HEK293T (cell line): ENCODE data around the gene MAN1C1.
A peak's percentile ranks its signal among the peaks of the same experiment; 100 is the strongest.

Experiments used
- CTCF ChIA-PET: fragments of 350-600 bp; formaldehyde crosslinking; extraction: SDS; loops from one replicate; lab custom pipeline; 2021; ENCODE audit warnings: antibody characterized with exemption, inconsistent platforms; lab: Yijun Ruan, JAX
- POLR2A ChIA-PET: fragments of 350-600 bp; formaldehyde crosslinking; extraction: SDS; loops from one replicate; lab custom pipeline; 2020; ENCODE audit warnings: antibody characterized with exemption, inconsistent platforms; lab: Yijun Ruan, JAX
- DNase-seq: peaks from one replicate; pipeline ENCODE4 v3.0.0; 2012; ENCODE audit warnings: mixed read lengths; ENCODE audit errors: extremely low spot score
- ARNT ChIP-seq: fragments of 450-650 bp; IDR thresholded peaks from 2 replicates; pipeline ENCODE4 v1.6.1; 2017; ENCODE audit warnings: mild to moderate bottlenecking
- BHLHE40 ChIP-seq: fragments of 450-650 bp; IDR thresholded peaks from 2 replicates; pipeline ENCODE4 v1.6.1; 2016; ENCODE audit warnings: mild to moderate bottlenecking, moderate library complexity, borderline replicate concordance
- CTBP1 ChIP-seq: fragments of 450-650 bp; IDR thresholded peaks from 2 replicates; pipeline ENCODE4 v1.6.1; 2016; ENCODE audit warnings: borderline replicate concordance
- ELF4 ChIP-seq: fragments of 450-650 bp; IDR thresholded peaks from 2 replicates; pipeline ENCODE4 v1.6.1; 2017; ENCODE audit warnings: antibody characterized with exemption
- FOXA1 ChIP-seq: fragments of 450-650 bp; IDR thresholded peaks from 2 replicates; pipeline ENCODE4 v1.6.1; 2016; ENCODE audit warnings: mild to moderate bottlenecking
- FOXK2 ChIP-seq: fragments of 450-650 bp; IDR thresholded peaks from 2 replicates; pipeline ENCODE4 v1.6.1; 2016; ENCODE audit warnings: mild to moderate bottlenecking
- FOXM1 ChIP-seq: fragments of 450-650 bp; IDR thresholded peaks from 2 replicates; pipeline ENCODE4 v1.6.1; 2017; ENCODE audit warnings: mild to moderate bottlenecking, borderline replicate concordance
- HDGF ChIP-seq: fragments of 450-650 bp; IDR thresholded peaks from 2 replicates; pipeline ENCODE4 v1.6.1; 2017; ENCODE audit warnings: antibody characterized with exemption, borderline replicate concordance
- L3MBTL2 ChIP-seq: fragments of 450-650 bp; conservative IDR thresholded peaks from 2 replicates; pipeline ENCODE4 v1.6.1; 2016; ENCODE audit warnings: mild to moderate bottlenecking
- LEF1 ChIP-seq: fragments of 450-650 bp; IDR thresholded peaks from 2 replicates; pipeline ENCODE4 v1.6.1; 2017; ENCODE audit warnings: mild to moderate bottlenecking, borderline replicate concordance
- NFRKB ChIP-seq: fragments of 450-650 bp; IDR thresholded peaks from 2 replicates; pipeline ENCODE4 v1.6.1; 2016; ENCODE audit warnings: mild to moderate bottlenecking, moderate library complexity
- PKNOX1 ChIP-seq: fragments of 450-650 bp; IDR thresholded peaks from 2 replicates; pipeline ENCODE4 v1.6.1; 2016
- SP1 ChIP-seq: fragments of 450-650 bp; IDR thresholded peaks from 2 replicates; pipeline ENCODE4 v1.6.1; 2017
- SUZ12 ChIP-seq: fragments of 450-650 bp; IDR thresholded peaks from 2 replicates; pipeline ENCODE4 v1.6.1; 2016; ENCODE audit warnings: mild to moderate bottlenecking
- TARDBP ChIP-seq: fragments of 450-650 bp; IDR thresholded peaks from 2 replicates; pipeline ENCODE4 v1.6.1; 2016
- ZNF384 ChIP-seq: fragments of 450-650 bp; IDR thresholded peaks from 2 replicates; pipeline ENCODE4 v1.6.1; 2016

MAN1C1 gene

DNA sequence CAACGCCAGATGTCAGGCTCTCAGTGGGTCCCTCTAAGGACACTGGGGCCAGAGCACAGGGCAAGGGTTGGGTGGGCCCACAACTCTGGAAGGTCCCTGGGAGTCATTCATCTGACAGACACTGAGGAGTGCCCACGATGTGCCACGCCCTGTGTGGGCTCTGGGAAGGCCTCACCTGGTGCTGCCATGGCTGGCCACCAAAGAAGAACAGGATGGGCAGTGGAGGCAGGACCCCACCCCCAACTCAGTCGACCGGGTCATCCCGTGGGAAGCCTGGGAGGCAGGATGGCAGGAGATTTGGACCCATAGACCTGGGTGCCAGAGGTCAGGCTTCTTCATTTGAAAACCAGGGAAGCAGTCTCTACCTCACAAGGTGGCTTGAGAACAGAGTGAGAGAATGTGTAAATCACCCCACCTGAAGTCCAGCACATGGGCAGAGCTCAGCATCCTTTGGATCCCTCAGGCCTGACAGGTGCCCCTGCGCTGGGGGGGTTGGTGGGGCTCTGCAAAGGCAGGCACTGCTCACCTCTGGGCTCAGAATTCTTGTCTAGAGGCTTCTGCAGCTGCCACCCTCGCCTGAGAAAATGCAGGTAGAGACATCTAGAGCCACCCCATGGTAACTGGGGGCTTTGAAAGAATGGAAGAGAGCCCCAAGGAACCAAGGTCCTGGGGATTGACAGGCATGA, 182.2 kb downstream of the MAN1C1 start:
- TF ChIP-seq SUZ12 (no peak), ARNT (no peak), FOXA1 (no peak)
- ChIA-PET POLR2A (interaction anchor here (1.0 kb wide), 2 partner anchors 41 to 190 kb away, joined by 3 read pairs; no protein-coding TSS in a partner anchor), CTCF (interaction anchor here (0.6 to 1.8 kb wide), 11 partner anchors 9 to 975 kb away, joined by 3 to 13 read pairs (median 4); no protein-coding TSS in a partner anchor)
- DNase-seq: no peak

DNA sequence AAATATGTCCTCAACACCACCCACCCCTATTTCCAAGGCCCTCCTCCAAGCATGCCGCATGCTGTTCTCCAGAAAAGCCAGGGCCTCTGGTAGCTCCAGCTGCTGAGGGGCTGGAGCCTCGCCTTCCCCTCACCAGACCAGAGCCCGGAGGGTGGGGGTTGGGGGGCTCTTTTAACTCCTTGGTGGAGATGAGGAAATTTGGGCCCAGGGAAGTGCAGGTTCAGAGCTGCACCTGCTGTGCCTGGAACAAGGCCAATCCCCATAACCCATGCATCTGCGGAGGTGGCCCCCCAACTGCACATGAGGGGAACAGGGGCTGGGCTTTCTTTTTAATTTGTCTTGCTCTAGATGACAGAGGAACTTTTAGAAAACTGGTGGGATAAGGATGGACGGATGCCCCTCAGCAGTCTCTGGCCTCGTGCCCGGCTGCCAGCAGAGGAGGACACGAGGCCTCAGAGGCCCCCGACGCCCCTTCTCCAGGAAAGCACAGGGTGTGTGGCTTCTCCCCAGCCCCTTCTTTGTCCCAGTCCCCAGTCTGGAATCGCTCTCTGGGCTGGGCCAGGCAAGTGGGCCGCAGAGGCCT, 182.9 kb downstream of the MAN1C1 start:
- CTCF ChIA-PET: no interaction called here
- DNase-seq: no peak
- TF ChIP-seq SP1: no peak
- no peak for TF ChIP-seq SUZ12
- no peak for TF ChIP-seq HDGF
- TF ChIP-seq L3MBTL2: peak; percentile 57
- POLR2A ChIA-PET: interaction anchor here (1.4 to 2.3 kb wide), 3 partner anchors 10 to 294 kb away, joined by 3 to 14 read pairs (median 3); no protein-coding TSS in a partner anchor

DNA sequence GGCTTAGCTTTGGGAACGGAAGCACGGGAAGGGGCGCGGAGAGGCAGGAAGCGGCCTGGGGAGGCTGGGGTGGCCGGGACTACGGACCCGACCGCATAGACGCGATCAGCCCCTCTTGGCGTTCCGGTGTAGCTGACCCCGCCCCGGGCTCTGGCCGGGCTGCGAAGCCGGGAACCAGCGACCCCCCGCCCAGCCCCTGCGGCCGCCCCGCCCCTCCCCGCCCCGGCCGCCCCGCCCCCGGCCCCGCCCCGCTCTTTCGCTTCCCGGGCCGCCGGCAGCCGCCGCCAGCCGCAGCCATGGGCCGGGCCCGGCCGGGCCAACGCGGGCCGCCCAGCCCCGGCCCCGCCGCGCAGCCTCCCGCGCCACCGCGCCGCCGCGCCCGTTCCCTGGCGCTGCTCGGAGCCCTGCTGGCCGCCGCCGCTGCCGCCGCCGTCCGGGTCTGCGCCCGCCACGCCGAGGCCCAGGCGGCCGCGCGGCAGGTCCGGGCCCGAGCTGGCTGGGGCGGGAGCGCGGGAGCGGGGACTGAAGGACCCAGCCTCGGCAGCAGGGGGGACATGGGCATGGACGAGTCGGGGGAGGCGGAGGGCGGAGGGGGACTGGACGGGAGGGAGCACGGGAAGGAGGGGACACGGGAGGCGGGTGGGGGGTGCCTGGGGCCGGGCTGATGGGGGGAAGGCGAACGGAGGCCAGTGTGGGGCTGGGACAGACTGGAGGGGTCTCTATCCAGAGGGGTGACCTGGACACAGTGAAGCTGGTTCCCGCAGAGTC, 183.5 kb downstream of the MAN1C1 start, which contains the start of gene SELENON:
SELENON (plus strand) TSS at position 259 of the 768 bp plus-strand sequence; CDS start at position 297, 38 bp downstream.
- ChIA-PET CTCF (no interaction called here), POLR2A (interaction anchor here (0.8 to 2.3 kb wide), 7 partner anchors 10 to 295 kb away, joined by 3 to 14 read pairs (median 3); no protein-coding TSS in a partner anchor)
- DNase-seq: peak; percentile 71
- TF ChIP-seq HDGF (no peak), PKNOX1 (no peak), ARNT (no peak), NFRKB (no peak), L3MBTL2 (no peak), FOXM1 (no peak)

- no peak for TF ChIP-seq CTBP1
- no peak for TF ChIP-seq L3MBTL2
- no peak for TF ChIP-seq SP1
- no peak for TF ChIP-seq FOXK2
- no peak for TF ChIP-seq TARDBP
- TF ChIP-seq NFRKB: no peak
- TF ChIP-seq SUZ12: no peak
- TF ChIP-seq BHLHE40: no peak
- no peak for TF ChIP-seq HDGF
- no peak for DNase-seq
- POLR2A ChIA-PET: interaction anchor here (0.8 to 2.3 kb wide), 7 partner anchors 9 to 295 kb away, joined by 3 to 14 read pairs (median 3); no protein-coding TSS in a partner anchor
- CTCF ChIA-PET: no interaction called here
These were observed 184.2 kb downstream of the MAN1C1 start for GRCh38 chr1:25800703-25801377.

- POLR2A ChIA-PET: interaction anchor here (0.9 to 1.1 kb wide), 2 partner anchors 205 to 571 kb away, joined by 3 read pairs; partner anchors contain the start of gene SYF2
- no peak for TF ChIP-seq L3MBTL2
- TF ChIP-seq ARNT: no peak
- TF ChIP-seq BHLHE40: no peak
- no peak for TF ChIP-seq CTBP1
- TF ChIP-seq LEF1: no peak
- TF ChIP-seq FOXM1: no peak
- TF ChIP-seq FOXA1: no peak
- no peak for TF ChIP-seq FOXK2
- TF ChIP-seq HDGF: no peak
- TF ChIP-seq ELF4: no peak
- CTCF ChIA-PET: interaction anchor here (1.1 kb wide), 1 partner anchor 210 kb away, joined by 4 read pairs; no protein-coding TSS in a partner anchor
- no peak for DNase-seq
These were observed 186.3 kb downstream of the MAN1C1 start for GRCh38 chr1:25802915-25803314.

- DNase-seq: no peak
- ChIA-PET CTCF (no interaction called here), POLR2A (interaction anchor here (0.9 to 1.1 kb wide), 2 partner anchors 205 to 571 kb away, joined by 3 read pairs; partner anchors contain the start of gene SYF2)
- no peak for TF ChIP-seq L3MBTL2
- no peak for TF ChIP-seq PKNOX1
- TF ChIP-seq SP1: no peak
- no peak for TF ChIP-seq FOXM1
- no peak for TF ChIP-seq ZNF384
- no peak for TF ChIP-seq ELF4
- no peak for TF ChIP-seq LEF1
- no peak for TF ChIP-seq TARDBP
- TF ChIP-seq BHLHE40: no peak
- TF ChIP-seq ARNT: no peak
- TF ChIP-seq CTBP1: no peak
- TF ChIP-seq FOXA1: no peak
- TF ChIP-seq FOXK2: no peak
- no peak for TF ChIP-seq NFRKB
These were observed 186.8 kb downstream of the MAN1C1 start for GRCh38 chr1:25803368-25803767.
